DOHH2 (cell line): ENCODE data around the gene ZNF322.

Source experiments
- CTCF ChIP-seq: fragments of 200-600 bp; sonication (generic); IDR thresholded peaks from one replicate; pipeline ENCODE4 v1.5.1; 2014; ENCODE audit warnings: antibody characterized with exemption, mild to moderate bottlenecking, low read depth, low read length; ENCODE audit not compliant: poor library complexity, severe bottlenecking
- EZH2phosphoT487 ChIP-seq: fragments of 200-600 bp; sonication (generic); IDR thresholded peaks from 2 replicates; pipeline ENCODE4 v1.6.1; 2017; ENCODE audit warnings: borderline replicate concordance, mild to moderate bottlenecking, antibody characterized with exemption, low read length, moderate library complexity, mixed read lengths

- TF ChIP-seq CTCF (no peak), EZH2phosphoT487 (no peak)
These were observed 6.5 kb downstream of the ZNF322 start for GRCh38 chr6:26653007-26653406.
